Measurements from ENCODE around the gene ANKRD23.

DNA sequence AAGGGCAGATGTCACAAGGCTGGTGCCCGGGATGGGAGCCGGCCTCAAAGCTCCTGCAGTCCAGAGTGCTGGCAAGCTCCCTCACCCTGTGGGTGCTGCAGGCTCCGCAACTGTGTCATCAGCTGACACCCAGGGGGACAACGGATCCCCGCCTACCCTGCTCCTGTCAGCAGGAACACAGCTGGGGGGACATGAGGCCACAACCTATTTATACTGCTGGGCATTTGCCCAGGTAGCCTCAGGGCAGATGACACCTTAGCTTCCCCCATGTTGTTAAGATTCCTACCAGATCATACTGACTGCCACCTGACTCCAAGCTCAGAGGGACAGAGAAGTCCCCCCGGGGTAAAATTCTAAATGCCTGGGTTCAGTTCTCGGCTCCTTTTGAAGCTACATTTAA lies 1.2 kb downstream of the ANKRD23 start:
- TF ChIP-seq YY1 (IDR thresholded peaks at IDR 0.05; ENCODE audit: low read depth) = no peak
- TF ChIP-seq, protein P1, sequence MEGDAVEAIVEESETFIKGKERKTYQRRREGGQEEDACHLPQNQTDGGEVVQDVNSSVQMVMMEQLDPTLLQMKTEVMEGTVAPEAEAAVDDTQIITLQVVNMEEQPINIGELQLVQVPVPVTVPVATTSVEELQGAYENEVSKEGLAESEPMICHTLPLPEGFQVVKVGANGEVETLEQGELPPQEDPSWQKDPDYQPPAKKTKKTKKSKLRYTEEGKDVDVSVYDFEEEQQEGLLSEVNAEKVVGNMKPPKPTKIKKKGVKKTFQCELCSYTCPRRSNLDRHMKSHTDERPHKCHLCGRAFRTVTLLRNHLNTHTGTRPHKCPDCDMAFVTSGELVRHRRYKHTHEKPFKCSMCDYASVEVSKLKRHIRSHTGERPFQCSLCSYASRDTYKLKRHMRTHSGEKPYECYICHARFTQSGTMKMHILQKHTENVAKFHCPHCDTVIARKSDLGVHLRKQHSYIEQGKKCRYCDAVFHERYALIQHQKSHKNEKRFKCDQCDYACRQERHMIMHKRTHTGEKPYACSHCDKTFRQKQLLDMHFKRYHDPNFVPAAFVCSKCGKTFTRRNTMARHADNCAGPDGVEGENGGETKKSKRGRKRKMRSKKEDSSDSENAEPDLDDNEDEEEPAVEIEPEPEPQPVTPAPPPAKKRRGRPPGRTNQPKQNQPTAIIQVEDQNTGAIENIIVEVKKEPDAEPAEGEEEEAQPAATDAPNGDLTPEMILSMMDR (IDR thresholded peaks at IDR 0.05) = no peak
- TF ChIP-seq TAF1 (IDR thresholded peaks at IDR 0.05; ENCODE audit: borderline replicate concordance, low read depth, low read length) = no peak
- no peak for TF ChIP-seq GABPA (IDR thresholded peaks at IDR 0.05; ENCODE audit: low read depth)
- no peak for TF ChIP-seq POLR2AphosphoS5 (IDR thresholded peaks at IDR 0.05; ENCODE audit: low read depth, low read length)
- no peak for TF ChIP-seq SMC3 (IDR thresholded peaks at IDR 0.05; ENCODE audit: low read depth, low read length)
- TF ChIP-seq, protein P2, sequence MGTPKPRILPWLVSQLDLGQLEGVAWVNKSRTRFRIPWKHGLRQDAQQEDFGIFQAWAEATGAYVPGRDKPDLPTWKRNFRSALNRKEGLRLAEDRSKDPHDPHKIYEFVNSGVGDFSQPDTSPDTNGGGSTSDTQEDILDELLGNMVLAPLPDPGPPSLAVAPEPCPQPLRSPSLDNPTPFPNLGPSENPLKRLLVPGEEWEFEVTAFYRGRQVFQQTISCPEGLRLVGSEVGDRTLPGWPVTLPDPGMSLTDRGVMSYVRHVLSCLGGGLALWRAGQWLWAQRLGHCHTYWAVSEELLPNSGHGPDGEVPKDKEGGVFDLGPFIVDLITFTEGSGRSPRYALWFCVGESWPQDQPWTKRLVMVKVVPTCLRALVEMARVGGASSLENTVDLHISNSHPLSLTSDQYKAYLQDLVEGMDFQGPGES (IDR thresholded peaks at IDR 0.05; ENCODE audit: low read depth, low read length) = no peak
